Activated naive CD8-positive, alpha-beta T cell treated with anti-CD3 and anti-CD28 coated beads, Interleukin-2, amount 50 U/mL, for 16 hours (primary cell): ENCODE measurements around the gene NUMB.
"Not testable (repeated sequence)": the region's sequence is repeated elsewhere in the genome, so short reads cannot be mapped to it uniquely, and the experiment has no call there.

Experiments used
- DNase-seq: peaks from one replicate; pipeline ENCODE4 v3.0.0-alpha.2; 2020; ENCODE audit warnings: low read depth, low spot score

The NUMB gene

DNA sequence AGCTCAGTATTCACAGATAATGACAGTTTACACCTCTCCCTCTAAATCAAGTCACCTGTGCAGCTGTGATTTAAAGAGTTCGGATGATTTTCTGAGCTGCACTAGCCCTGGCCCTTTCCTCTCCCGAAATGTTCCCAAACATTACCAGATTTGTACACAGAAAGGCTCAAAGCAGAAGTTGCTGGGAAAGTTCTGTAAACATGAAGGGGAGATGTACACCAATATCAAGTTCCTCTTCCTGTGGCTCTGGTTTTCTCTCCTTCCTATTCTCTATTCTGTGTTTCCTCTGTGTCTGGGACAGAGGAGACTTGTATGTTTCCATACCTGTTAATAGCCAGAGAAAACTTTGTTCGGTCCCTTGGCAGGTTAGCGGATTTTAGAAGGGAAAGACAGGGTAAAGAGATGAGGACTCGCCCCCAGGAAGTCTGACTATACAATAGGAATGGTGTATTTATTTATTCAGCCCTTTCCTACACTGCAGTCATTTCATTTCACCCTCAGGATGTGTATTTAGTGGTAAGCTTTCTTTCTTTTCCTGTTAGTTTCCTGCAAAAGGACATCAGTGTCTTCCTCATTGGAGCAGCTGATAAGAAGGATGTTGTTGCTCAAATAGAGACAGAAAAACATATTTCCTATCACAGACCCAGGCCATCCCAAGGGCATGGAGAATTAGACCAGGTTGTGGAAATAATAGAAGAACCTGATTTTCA is 7.6 kb upstream of the NUMB start:
- DNase-seq: no peak

DNA sequence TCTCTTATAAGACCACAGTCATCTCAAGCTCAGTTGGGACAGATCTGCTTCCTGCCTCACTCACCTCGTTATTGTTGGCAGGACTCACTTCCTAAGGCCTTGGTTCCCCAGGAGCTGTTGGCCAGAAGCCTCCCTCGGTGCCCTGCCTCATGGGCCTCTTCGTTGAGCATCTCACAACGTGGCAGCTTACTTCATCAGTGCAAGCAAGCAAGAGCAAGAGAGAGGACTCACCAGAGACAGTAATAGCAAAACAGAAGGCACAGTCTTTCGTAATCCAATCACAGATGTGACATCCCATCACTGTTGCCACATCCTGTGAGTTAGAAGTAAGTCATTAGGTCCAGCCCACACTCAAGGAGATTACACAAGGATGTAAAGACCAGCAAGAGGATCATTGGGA is 5.1 kb upstream of the NUMB start:
- no peak for DNase-seq

DNA sequence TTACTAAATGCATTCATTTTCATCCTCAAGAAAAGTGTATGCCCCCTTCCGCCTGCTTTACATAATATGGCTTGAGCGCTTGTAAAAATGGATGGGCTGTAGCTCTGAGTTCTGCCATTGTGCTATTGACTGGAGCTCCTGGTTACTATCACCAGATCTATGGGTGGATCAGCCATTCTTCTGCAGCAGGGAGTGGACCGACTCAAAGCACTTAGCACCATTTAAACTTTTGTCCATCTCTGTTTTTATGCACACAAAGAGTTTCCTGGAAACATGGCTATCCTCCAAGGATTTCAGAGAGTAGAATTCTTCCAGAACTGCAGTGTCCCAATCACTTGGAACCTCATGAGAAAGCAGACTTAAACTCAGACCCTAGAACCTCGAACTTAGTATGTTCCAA is 4.5 kb upstream of the NUMB start:
- no peak for DNase-seq

DNA sequence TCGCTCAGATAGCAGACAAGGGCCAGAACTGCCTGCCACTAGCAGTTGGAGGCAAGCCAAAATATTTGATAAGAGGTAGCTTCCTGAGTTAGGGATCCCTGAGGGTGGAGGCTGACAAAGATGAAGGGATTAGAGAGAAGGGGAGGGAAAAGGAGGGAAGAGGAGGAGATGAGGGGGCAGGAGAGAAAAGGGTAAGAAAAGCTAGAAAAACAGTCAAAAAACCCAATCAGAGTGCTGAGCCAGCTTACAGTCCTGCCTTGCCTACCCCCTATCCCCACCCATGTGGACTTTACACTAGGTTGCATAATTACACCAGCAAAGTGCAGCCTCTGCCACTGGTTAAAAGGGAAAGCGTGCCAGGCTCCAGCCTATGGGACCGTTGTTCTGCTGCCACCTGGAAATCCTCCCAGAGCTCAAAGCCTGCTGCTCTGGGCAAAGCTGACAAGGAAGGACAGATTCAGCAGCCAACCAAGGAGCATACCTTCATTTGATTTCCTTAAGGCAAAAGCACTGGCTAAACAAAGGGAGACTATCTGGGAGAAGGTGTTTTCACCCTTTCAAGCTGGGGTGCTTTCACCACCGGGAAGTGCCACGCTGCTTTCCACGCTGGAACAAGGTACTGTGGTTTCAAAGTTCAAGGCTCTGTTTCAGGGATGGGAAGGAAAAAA is 3.8 kb upstream of the NUMB start:
- no peak for DNase-seq

DNA sequence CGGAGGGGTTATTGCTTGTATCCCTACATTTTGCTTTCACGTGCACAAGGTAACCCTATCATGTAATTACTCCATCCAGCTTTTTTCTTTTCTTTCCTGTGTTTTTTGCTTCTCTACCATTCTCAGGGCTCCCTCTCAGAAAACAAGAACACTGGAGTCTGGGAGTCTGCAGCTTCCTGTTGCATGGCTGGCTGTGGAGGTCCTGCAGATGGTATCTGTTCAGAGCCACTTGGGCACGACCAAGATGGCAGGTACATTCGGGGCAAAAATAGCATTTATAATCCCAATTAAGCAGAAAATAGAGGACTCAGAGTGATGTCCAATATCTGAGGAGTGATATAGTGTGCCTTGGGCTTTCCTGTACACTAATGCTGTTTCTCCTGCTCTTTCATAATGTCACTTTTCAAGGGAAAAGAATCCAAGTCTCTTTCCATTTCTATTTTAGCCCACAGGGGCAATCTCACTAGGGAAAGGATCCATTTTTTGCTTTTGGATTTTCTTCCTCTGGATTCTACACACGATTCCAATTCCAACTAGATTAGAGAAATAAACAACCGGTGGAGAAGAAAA is 3.2 kb upstream of the NUMB start:
- no peak for DNase-seq

DNA sequence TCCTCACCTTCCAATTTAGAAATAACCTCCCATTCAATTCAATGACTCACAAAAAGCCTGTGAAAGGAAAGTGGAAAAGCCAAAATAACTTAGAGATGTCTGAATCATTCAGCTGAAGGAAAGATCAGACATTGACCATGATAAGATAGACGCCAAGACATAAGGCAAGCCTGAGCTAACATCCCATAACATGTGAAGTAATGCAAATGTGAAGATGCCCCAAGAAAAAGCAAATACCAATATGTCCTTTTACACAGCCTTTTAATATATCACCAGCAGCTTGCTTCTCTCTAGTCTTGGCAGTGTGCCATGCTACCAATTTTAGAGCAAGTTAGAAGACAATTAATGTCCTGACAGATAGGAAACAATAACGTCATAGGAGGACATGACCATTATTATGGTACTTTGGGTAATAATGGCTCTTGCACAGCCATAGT is 2.4 kb upstream of the NUMB start:
- DNase-seq: no peak

DNA sequence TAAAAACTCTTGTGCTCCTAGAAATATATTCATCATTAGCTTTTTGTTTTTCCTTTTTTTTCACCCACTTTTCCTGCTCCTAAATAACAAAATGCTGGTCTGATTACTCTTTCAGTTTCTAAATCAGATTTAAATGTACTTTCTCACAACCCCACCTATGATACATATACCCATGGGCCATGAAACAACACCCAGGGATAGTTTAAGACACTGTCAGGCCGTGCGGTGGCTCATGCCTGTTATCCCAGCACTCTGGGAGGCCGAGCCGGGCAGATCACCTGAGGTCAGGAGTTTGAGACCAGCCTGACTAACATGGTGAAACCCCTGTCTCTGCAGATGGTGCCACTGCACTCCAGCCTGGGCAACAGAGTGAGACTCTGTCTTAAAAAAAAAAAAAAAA is 1.6 kb upstream of the NUMB start:
- no peak for DNase-seq

DNA sequence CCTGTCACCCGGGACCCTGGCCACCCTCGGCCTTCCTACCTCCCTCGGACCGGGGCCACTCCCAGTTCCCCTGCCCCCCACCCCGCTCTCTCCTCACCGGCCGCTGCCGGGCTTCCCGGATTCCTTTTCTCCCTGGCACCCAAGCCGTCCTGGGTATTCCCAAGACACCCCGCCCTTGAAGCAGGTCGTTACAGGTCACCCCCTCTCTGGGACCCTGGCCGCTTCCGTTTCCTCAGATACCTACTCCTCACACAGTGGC is 493 bp downstream of the NUMB start:
- no peak for DNase-seq

DNA sequence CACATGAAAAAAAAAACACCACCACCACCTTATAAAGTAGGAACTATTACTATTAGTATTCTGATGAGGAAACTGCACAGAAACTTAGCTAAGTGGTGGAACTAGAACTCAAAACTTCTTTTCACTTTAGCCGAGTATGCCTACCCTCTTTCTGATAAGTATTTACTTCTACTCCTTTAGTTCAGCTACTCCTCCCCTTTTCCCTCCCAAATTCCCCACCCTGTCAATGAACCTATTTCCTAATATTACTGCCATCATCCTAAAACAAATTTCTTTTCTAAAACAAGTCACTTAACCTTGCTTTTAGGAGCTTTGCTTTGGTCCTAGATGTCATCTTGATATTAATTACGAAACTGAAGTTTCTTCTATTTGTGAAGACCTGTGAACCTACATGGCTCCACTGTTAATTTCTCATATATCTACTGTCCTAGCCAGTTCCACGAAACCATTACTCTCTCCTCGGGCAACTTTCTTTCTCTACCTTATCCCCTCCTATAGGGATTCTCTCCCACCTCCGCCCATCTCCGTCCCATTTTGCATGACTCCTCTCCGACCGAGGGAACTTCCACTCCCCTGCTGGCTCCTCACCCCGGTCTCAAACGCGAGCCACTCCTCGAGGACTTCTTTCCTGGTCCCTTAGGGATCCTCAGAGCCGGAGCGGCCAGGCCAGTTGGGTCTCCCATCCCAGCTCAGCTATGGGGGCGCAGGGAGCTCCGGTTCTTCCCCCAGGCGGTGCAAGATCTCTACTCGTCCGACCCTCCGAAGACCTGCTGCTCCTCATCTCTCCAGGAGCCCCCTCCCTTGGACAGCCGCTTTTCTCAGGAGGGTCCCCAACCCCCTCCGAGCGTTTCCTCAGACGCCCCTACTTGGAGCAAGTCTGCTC is 1.1 kb downstream of the NUMB start:
- no peak for DNase-seq

DNA sequence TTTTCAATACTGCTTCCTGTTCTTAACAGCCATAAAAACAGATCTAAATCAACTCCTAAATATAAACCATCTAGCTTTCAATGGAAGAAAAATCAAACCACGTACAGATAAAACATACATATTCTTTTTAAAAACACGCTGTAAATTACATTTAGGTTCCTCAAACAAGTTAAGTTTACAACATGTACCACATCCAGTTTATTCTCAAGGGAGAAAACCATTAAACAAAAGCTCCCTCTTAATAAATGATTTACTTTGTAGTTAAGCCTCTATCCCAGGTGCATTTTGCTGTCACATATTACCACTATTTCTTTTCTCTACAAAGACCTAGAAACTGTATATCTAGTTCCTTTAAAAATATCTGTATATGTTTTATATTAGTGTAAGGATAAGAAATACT is 3.1 kb downstream of the NUMB start:
- DNase-seq: no peak

DNA sequence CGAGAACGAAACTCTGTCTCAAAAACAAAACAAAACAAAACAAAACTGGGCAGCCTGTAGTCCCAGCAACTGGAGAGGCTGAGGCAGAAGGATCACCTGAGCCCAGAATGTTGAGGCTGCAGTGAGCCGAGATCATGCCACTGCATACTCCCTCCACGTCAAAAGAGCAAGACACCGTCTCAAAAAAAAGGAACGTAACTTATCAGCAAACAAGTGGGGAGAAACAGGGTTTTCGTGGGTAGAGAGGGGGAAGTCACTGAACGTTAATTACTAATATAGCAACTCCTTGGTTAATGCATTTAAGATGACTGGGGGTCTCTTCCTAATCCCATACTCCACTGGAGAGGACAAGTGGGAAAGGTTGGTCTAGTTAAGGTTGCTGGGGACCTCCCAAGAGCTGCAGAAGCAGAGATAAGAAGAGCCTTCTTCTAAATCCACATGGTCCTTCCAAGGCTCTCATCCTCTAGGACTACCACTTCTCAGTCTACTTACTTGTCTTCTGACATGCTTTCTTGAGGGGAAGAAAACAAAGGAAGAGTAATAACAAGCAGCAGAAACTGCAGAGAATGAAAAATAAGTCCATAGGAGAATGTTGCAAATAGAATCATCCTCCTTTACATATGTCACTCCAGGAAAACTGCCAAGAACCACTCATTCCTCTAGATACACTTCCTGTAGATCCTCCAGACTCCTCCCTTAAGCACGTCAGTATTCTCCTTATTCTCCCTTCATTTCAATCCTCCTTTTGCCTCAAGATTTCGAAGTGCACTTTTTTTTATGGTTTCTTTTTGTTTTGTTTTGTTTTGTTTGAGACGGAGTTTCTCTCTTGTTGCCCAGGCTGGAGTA is 5.8 kb downstream of the NUMB start:
- DNase-seq: no peak

DNA sequence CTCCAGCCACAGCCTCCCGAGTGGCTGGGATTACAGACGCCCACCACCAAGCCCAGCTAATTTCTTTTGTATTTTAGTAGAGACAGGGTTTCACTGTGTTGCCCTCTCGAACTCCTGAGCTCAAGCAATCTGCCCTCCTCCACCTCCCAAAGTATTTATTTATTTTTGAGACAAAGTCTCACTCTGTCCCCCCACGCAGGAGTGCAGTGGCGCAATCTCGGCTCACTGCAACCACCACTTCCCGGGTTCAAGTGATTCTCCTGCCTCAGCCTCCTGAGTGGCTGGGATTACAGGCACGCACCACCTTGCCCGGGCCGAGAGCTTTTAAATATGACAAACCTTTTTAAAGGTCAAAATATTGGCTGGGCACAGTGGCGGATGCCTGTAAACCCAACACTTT is 14.6 kb downstream of the NUMB start:
- DNase-seq: no peak

DNA sequence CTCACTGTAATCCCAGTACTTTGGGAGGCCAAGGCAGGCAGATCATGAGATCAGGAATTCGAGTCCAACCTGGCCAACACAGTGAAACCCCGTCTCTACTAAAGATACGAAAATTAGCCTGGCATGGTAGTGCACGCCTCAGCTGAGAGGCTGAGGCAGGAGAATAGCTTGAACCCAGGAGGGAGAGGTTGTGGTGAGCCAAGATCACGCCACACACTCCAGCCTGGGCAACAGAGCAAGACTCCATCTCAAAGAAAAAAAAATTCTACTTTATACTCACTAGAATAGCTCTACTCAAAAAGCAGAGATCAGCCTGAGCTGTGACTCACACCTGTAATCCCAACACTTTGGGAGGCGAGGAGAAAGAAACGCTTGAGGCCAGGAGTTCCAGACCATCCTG is 17.1 kb downstream of the NUMB start:
- DNase-seq: no peak

DNA sequence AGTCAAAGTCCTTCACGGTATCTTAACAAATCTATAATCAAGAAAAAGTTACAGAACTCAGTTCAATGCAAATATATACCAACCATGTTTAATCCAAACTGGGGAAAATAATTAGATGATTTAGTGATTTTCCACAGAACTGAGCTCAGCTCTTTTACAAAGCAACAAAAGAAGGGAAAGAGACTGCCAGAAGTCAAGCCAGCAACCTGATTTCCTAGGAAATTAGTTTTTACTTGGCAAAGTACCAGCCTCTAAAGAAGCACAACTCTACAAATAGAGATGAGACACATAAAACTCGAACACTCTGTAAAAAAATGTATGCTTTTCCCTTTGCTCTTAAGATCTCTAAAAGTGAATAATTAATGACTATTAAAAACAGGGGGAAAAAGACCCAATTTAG is 19.4 kb downstream of the NUMB start:
- DNase-seq: no peak

DNA sequence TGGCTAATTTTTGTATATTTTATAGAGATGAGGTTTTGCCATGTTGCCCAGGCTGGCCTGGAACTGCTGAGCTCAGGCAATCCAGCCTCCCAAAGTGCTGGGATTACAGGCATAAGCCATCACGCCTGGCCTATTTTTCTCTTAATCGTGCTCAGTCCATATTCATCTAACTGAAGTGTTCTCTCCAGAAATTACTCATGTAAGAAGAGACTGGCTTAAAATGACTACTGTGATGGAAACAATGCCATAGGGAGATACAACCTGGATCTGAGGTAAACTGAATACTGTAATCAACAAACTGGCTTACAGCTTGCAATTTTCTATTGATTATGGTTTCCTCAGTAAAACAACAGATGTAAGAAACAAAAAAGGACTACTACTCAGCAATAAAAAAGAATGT is 21.1 kb downstream of the NUMB start:
- DNase-seq: no peak

DNA sequence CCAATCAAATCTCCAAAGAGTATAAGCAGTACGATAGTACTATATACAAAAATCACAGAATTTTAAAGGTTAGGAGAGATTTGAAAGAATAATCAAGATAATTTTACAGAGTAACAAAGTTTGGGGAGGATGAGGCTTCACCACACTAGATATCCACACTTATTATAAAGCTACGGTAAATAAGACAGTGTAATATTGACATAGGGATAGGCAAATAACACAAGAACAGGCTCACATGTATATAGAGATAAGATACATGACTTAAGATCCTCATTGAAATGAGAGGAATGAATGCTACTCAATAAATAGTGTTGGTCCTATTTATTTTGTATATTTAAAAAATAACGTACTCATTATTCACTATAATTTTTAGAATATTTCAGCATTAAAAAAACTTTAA is 26.2 kb downstream of the NUMB start:
- no peak for DNase-seq

DNA sequence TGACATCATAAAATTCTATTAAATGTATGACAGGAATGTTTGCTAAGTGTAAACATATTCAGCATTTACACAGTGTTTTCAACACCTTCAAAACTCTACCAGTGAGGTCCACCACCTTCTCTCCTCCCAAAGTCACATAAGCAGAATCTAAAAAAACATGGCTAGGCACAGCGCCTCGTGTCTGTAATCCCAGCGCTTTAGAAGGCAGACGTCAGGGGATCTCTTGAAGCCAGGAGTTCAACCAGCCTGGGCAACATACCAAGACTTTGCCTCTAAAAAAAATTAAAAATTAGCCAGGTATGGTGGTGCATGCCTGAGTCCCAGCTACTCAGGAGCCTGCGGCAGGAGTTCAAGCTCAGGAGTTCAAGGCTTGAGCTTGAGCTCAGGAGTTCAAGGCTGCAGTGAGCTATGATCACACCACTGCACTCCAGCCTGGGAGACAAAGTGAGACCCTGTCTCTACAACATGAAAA is 30.0 kb downstream of the NUMB start:
- DNase-seq: no peak

DNA sequence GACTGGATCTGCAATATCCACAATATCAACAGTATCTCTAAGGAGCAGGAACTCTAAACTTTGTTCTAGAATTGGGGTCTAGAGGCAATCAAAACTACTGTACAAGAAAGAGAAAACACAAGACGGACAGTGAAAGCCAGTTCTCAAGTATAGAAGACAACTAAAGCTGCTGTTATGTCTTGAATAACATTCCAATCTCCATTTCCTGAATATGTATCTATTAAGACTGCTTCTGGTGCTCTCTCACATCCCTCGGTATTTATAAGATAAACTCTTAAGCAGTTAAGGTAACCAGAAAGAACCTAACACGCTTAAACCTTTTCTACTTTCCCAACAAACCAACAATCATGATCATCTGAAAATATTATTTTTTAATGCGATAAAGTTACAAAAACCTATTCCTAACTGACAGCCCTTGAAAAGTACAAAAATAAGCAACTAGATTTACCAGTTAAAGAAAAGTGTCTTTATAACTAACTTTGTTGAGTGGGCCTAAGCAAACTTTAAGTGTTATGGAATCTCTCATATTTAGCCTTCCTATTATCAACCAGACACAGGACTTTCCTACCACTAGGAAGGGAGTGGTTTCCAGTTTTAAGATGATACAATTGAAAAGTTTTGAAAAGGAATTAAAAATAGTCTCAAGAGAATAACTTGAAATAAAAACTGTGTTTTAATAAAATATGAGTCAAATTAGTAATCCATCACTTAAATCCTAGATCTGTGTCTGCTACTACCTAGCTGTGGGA is 30.7 kb downstream of the NUMB start:
- no peak for DNase-seq

DNA sequence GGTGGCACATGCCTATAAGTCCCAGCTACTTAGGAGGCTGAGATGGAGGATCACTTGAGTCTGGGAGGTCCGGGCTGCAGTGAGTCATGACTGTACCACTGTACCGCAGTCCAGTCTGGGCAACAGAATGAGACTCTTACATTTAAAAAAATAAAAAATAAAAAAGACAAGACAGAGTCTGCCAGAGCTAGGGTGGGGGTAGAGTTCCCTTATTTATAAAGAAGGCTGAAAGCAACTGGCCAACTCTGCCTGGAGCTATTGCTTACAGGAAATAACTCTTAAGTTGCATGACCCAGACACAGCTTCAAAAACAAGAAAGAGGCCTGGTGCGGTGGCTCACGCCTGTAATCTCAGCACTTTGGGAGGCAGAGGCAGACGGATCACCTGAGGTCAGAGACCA is 31.5 kb downstream of the NUMB start:
- DNase-seq: no peak

DNA sequence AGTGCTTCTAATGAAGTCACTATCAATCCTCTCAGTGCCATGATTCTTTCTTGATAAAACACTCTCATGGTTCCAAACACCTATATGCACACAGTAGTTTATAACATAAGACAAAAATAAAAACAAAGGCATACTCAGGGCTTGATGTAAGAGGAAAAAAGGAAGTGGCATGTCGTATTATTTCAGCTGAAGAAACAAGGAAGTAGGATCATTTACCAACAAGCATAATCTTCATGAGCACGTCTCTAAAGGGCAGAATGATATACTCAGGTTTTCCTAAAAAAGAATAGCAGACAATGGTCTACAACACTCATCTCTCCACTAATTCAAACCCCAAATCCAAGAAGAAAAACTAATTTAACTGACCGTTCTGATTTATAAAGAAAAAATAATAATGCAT is 33.9 kb downstream of the NUMB start:
- DNase-seq: no peak

DNA sequence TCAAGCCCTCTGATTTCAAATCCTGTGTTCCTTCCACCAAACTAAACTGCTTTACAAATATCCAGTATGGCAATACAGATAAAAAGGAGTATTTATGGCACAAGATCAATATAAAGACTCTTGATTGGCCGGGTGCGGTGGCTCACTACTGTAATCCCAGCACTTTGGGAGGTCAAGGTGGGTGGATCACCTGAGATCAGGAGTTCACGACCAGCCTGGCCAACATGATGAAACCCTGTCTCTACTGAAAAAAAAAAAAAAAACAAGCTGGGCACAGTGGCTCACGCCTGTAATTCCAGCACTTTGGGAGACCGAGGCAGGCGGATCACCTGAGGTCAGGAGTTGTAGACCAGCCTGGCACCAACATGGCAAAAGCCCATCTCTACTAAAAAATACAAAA is 35.3 kb downstream of the NUMB start:
- not testable (repeated sequence) for DNase-seq
